ENCODE measurements around the gene MIGA2.
A peak's percentile ranks its signal among the peaks of the same experiment; 100 is the strongest.
"Not testable (repeated sequence)": the region's sequence is repeated elsewhere in the genome, so short reads cannot be mapped to it uniquely, and the experiment has no call there.

Gene MIGA2

DNA sequence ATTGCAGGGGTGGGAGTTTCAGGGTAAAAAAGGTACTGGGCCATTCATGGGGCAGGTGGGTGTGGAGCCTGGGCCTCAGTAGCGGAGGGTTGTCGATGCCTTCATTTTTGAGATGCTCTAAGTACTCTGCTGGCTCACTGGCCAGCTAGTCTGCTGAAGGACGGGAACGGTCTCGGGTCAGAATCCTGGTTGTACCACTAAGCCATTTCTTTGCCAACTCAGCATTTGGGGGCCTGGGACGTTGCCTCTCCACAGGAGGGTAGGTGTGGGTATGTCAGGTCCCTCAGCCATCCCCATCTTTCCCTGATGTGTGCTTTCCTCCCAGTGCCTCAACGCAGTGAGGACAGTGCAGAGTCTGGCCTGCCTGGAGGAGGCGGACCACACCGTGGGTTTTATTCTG lies 33.4 kb upstream of the MIGA2 start:
- Histone ChIP-seq H3K9me3 (ENCODE audit: control insufficient read depth, low read length) (no peaks in the 10 kb centered on the region), H2BK5ac (ENCODE audit: low read depth, low read length, poor library complexity, severe bottlenecking) (no peak overlapping the region), H2BK15ac (ENCODE audit: low read depth, poor library complexity, severe bottlenecking) (no peak overlapping the region), H3K27me3 (ENCODE audit: control insufficient read depth in 1 of 2, insufficient read depth in 1 of 2, low read length in 2 of 2) (no peaks in the 10 kb centered on the region), H3K14ac (ENCODE audit: low read length in 2 of 2) (no peak overlapping the region), H3K27ac (ENCODE audit: low read length, poor library complexity, severe bottlenecking) (no peak overlapping the region), H3K36me3 (ENCODE audit: control insufficient read depth in 1 of 2, insufficient read depth in 2 of 2, low read depth in 1 of 2, low read length in 2 of 2) (peaks cover 76 to 87% of the 10 kb centered on the region in 2 experiments), H3K4me3 (ENCODE audit: insufficient read depth in 1 of 2, low read depth in 1 of 2, low read length in 2 of 2) (no peak overlapping the region), H2AFZ (ENCODE audit: low read depth, low read length) (no peak overlapping the region), H3K9ac (ENCODE audit: low read length) (no peak overlapping the region), H2AK5ac (ENCODE audit: low read length, severe bottlenecking) (no peak overlapping the region), H4K91ac (ENCODE audit: low read length) (peak overlapping the region; percentile 63), H2BK120ac (ENCODE audit: low read depth, low read length) (no peak overlapping the region), H3K4me2 (ENCODE audit: low read length, poor library complexity, severe bottlenecking) (no peak overlapping the region), H3K23ac (ENCODE audit: low read length in 2 of 2) (no peak overlapping the region), H3K79me1 (replicated peaks; ENCODE audit: low read length, poor library complexity, severe bottlenecking) (peaks cover 3% of the 10 kb centered on the region), H4K8ac (ENCODE audit: low read length) (no peak overlapping the region), H3K18ac (ENCODE audit: low read depth in 1 of 2, low read length in 2 of 2) (no peak overlapping the region), H3K4ac (ENCODE audit: low read depth in 1 of 2, low read length in 2 of 2) (no peak overlapping the region), H2BK12ac (ENCODE audit: low read length in 2 of 2) (no peak overlapping the region), H3K4me1 (ENCODE audit: control insufficient read depth, insufficient read depth, low read depth, low read length) (peaks cover 3% of the 10 kb centered on the region)
- no peak for DNase-seq
- 92% methylated on average over 9 of the region's 9 CpGs for WGBS

DNA sequence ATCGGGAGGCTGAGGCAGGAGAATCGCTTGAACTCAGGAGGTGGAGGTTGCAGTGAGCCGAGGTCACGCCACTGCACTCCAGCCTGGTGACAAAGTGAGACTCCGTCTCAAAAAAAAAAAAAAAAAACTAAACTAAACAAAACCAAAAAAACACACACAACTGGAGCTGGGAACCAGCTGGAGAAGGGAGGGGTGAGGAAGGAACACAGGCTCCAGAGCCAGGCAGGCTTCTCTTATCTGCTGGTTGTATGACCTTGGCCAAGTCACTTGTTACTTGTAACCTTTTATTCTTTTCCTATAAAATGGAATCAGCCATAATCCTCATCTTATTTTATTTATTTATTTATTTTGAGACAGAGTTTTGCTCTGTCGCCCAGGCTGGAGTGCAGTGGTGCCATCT lies 32.3 kb upstream of the MIGA2 start:
- not testable (repeated sequence) for H3K4me3 ChIP-seq (ENCODE audit: insufficient read depth in 1 of 2, low read depth in 1 of 2, low read length in 2 of 2); H2BK15ac ChIP-seq (ENCODE audit: low read depth, poor library complexity, severe bottlenecking); H2BK12ac ChIP-seq (ENCODE audit: low read length in 2 of 2); H2AFZ ChIP-seq (ENCODE audit: low read depth, low read length); H3K27ac ChIP-seq (ENCODE audit: low read length, poor library complexity, severe bottlenecking); H4K91ac ChIP-seq (ENCODE audit: low read length); H3K27me3 ChIP-seq (ENCODE audit: control insufficient read depth in 1 of 2, insufficient read depth in 1 of 2, low read length in 2 of 2); H3K23ac ChIP-seq (ENCODE audit: low read length in 2 of 2); DNase-seq; H3K4me2 ChIP-seq (ENCODE audit: low read length, poor library complexity, severe bottlenecking); H3K4ac ChIP-seq (ENCODE audit: low read depth in 1 of 2, low read length in 2 of 2); H4K8ac ChIP-seq (ENCODE audit: low read length); H2BK5ac ChIP-seq (ENCODE audit: low read depth, low read length, poor library complexity, severe bottlenecking); H3K9ac ChIP-seq (ENCODE audit: low read length); H3K9me3 ChIP-seq (ENCODE audit: control insufficient read depth, low read length); H3K14ac ChIP-seq (ENCODE audit: low read length in 2 of 2); H3K18ac ChIP-seq (ENCODE audit: low read depth in 1 of 2, low read length in 2 of 2); H3K4me1 ChIP-seq (ENCODE audit: control insufficient read depth, insufficient read depth, low read depth, low read length); H3K79me1 ChIP-seq (replicated peaks; ENCODE audit: low read length, poor library complexity, severe bottlenecking); H2AK5ac ChIP-seq (ENCODE audit: low read length, severe bottlenecking); H2BK120ac ChIP-seq (ENCODE audit: low read depth, low read length)
- peaks cover 71 to 87% of the 10 kb centered on the region in 2 experiments for H3K36me3 ChIP-seq (ENCODE audit: control insufficient read depth in 1 of 2, insufficient read depth in 2 of 2, low read depth in 1 of 2, low read length in 2 of 2)
- WGBS: 97% methylated on average over 3 of the region's 6 CpGs

GRCh38 chr9:129005336-129005997 lies 31.0 kb upstream of the MIGA2 start:
- H3K36me3 ChIP-seq (ENCODE audit: control insufficient read depth in 1 of 2, insufficient read depth in 2 of 2, low read depth in 1 of 2, low read length in 2 of 2): peaks cover 65 to 88% of the 10 kb centered on the region in 2 experiments
- H3K9ac ChIP-seq (ENCODE audit: low read length): no peak overlapping the region
- no peak overlapping the region for H4K8ac ChIP-seq (ENCODE audit: low read length)
- no peak overlapping the region for H3K23ac ChIP-seq (ENCODE audit: low read length in 2 of 2)
- H2AK5ac ChIP-seq (ENCODE audit: low read length, severe bottlenecking): no peak overlapping the region
- H3K4ac ChIP-seq (ENCODE audit: low read depth in 1 of 2, low read length in 2 of 2): no peak overlapping the region
- H3K4me2 ChIP-seq (ENCODE audit: low read length, poor library complexity, severe bottlenecking): no peak overlapping the region
- H3K27me3 ChIP-seq (ENCODE audit: control insufficient read depth in 1 of 2, insufficient read depth in 1 of 2, low read length in 2 of 2): no peaks in the 10 kb centered on the region
- H2BK12ac ChIP-seq (ENCODE audit: low read length in 2 of 2): no peak overlapping the region
- H3K4me3 ChIP-seq (ENCODE audit: insufficient read depth in 1 of 2, low read depth in 1 of 2, low read length in 2 of 2): no peak overlapping the region
- no peak overlapping the region for H2AFZ ChIP-seq (ENCODE audit: low read depth, low read length)
- H3K27ac ChIP-seq (ENCODE audit: low read length, poor library complexity, severe bottlenecking): no peak overlapping the region
- H3K79me1 ChIP-seq (replicated peaks; ENCODE audit: low read length, poor library complexity, severe bottlenecking): peaks cover 5% of the 10 kb centered on the region
- no peaks in the 10 kb centered on the region for H3K9me3 ChIP-seq (ENCODE audit: control insufficient read depth, low read length)
- H3K18ac ChIP-seq (ENCODE audit: low read depth in 1 of 2, low read length in 2 of 2): no peak overlapping the region
- DNase-seq: no peak
- H2BK120ac ChIP-seq (ENCODE audit: low read depth, low read length): no peak overlapping the region
- no peak overlapping the region for H2BK5ac ChIP-seq (ENCODE audit: low read depth, low read length, poor library complexity, severe bottlenecking)
- no peak overlapping the region for H4K91ac ChIP-seq (ENCODE audit: low read length)
- WGBS: 95% methylated on average over 9 of the region's 10 CpGs
- peaks cover 6% of the 10 kb centered on the region for H3K4me1 ChIP-seq (ENCODE audit: control insufficient read depth, insufficient read depth, low read depth, low read length)
- H2BK15ac ChIP-seq (ENCODE audit: low read depth, poor library complexity, severe bottlenecking): no peak overlapping the region
- no peak overlapping the region for H3K14ac ChIP-seq (ENCODE audit: low read length in 2 of 2)

DNA sequence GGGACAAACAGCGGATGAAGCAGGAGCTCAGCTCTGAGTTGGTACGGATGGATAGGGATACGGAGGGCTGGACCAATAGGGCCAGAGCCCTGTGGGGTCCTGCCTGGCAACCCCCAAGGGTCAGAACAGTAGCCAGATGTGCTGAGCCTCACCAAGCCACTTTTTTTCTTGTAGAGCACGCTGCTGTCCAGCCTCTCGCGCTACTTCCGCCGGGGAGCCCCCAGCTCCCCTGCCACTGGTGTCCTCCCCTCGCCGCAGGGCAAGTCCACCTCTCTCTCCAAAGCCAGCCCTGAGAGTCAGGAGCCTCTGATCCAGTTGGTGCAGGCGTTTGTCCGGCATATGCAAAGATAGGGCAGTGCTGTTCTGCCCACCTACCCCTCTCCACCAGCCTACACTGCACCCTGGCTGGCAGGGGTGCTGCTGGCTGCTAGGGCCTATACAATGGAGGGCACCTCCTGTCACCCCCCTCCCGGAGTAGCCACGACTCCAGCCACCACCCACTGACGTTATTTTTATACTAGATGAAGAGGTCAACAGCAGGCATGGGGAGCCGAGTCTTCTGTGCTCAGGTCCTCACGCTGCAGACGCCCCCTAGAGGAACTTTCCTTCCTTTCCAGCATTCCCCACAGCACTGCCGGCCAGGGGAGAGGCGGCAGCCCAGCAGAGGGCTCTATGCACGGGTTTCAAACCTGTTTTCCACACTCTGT lies 29.9 kb upstream of the MIGA2 start:
- Histone ChIP-seq H2BK12ac (ENCODE audit: low read length in 2 of 2) (no peak overlapping the region), H3K4me1 (ENCODE audit: control insufficient read depth, insufficient read depth, low read depth, low read length) (peaks cover 6% of the 10 kb centered on the region), H3K27me3 (ENCODE audit: control insufficient read depth in 1 of 2, insufficient read depth in 1 of 2, low read length in 2 of 2) (no peaks in the 10 kb centered on the region), H3K14ac (ENCODE audit: low read length in 2 of 2) (no peak overlapping the region), H3K36me3 (ENCODE audit: control insufficient read depth in 1 of 2, insufficient read depth in 2 of 2, low read depth in 1 of 2, low read length in 2 of 2) (peaks cover 64 to 92% of the 10 kb centered on the region in 2 experiments), H3K18ac (ENCODE audit: low read depth in 1 of 2, low read length in 2 of 2) (no peak overlapping the region), H4K8ac (ENCODE audit: low read length) (no peak overlapping the region), H3K4ac (ENCODE audit: low read depth in 1 of 2, low read length in 2 of 2) (peak overlapping the region in 1 of 2 experiments; percentile 25), H3K79me1 (replicated peaks; ENCODE audit: low read length, poor library complexity, severe bottlenecking) (peaks cover 9% of the 10 kb centered on the region), H3K4me3 (ENCODE audit: insufficient read depth in 1 of 2, low read depth in 1 of 2, low read length in 2 of 2) (no peak overlapping the region), H2BK120ac (ENCODE audit: low read depth, low read length) (no peak overlapping the region), H2AFZ (ENCODE audit: low read depth, low read length) (no peak overlapping the region), H2BK15ac (ENCODE audit: low read depth, poor library complexity, severe bottlenecking) (no peak overlapping the region), H3K9ac (ENCODE audit: low read length) (peak overlapping the region; percentile 45), H3K4me2 (ENCODE audit: low read length, poor library complexity, severe bottlenecking) (no peak overlapping the region), H2BK5ac (ENCODE audit: low read depth, low read length, poor library complexity, severe bottlenecking) (no peak overlapping the region), H4K91ac (ENCODE audit: low read length) (no peak overlapping the region), H3K9me3 (ENCODE audit: control insufficient read depth, low read length) (no peaks in the 10 kb centered on the region), H3K23ac (ENCODE audit: low read length in 2 of 2) (no peak overlapping the region), H3K27ac (ENCODE audit: low read length, poor library complexity, severe bottlenecking) (no peak overlapping the region), H2AK5ac (ENCODE audit: low read length, severe bottlenecking) (no peak overlapping the region)
- 69% methylated on average over 18 of the region's 21 CpGs for WGBS
- peak; percentile 75 for DNase-seq

All from mesenchymal stem cell (in vitro differentiated cells and primary cell).